HEK293 (cell line): ENCODE data around the gene KRTCAP2.

ENCODE experiments used
- BCL6B ChIP-seq: fragments of 450-650 bp; formaldehyde crosslinking; IDR thresholded peaks from 2 replicates; pipeline ENCODE4 v1.5.1; 2017; ENCODE audit warnings: missing biosample characterization, missing genetic modification characterization
- GLIS1 ChIP-seq: fragments of 450-650 bp; formaldehyde crosslinking; IDR thresholded peaks from 2 replicates; pipeline ENCODE4 v1.5.1; 2016; ENCODE audit warnings: missing biosample characterization, missing genetic modification characterization
- KLF1 ChIP-seq: fragments of 450-650 bp; formaldehyde crosslinking; IDR thresholded peaks from 2 replicates; pipeline ENCODE4 v1.5.1; 2016; ENCODE audit warnings: missing biosample characterization, missing genetic modification characterization
- KLF16 ChIP-seq: fragments of 450-650 bp; formaldehyde crosslinking; IDR thresholded peaks from 2 replicates; pipeline ENCODE4 v1.5.1; 2017; ENCODE audit warnings: missing biosample characterization, missing genetic modification characterization
- KLF17 ChIP-seq: fragments of 450-650 bp; formaldehyde crosslinking; IDR thresholded peaks from 2 replicates; pipeline ENCODE4 v1.5.1; 2016; ENCODE audit warnings: missing biosample characterization, missing genetic modification characterization
- SALL2 ChIP-seq: fragments of 450-650 bp; formaldehyde crosslinking; IDR thresholded peaks from 2 replicates; pipeline ENCODE4 v1.5.0; 2017; ENCODE audit warnings: missing biosample characterization, mild to moderate bottlenecking, missing genetic modification characterization, borderline replicate concordance
- SETDB1 ChIP-seq: IDR thresholded peaks from one replicate; pipeline ENCODE4 v1.6.1; 2017; ENCODE audit warnings: mild to moderate bottlenecking, low read length, moderate library complexity, mixed read lengths; ENCODE audit not compliant: insufficient read length
- WT1 ChIP-seq: fragments of 450-650 bp; formaldehyde crosslinking; IDR thresholded peaks from 2 replicates; pipeline ENCODE4 v1.5.1; 2016; ENCODE audit warnings: missing biosample characterization, missing genetic modification characterization
- YY2 ChIP-seq: fragments of 450-650 bp; formaldehyde crosslinking; IDR thresholded peaks from 2 replicates; pipeline ENCODE4 v1.5.1; 2016; ENCODE audit warnings: missing biosample characterization, missing genetic modification characterization
- ZBTB26 ChIP-seq: fragments of 450-650 bp; formaldehyde crosslinking; optimal IDR thresholded peaks from 2 replicates; pipeline ENCODE3; 2016; ENCODE audit warnings: missing biosample characterization, mild to moderate bottlenecking, missing genetic modification characterization
- ZBTB44 ChIP-seq: fragments of 450-650 bp; IDR thresholded peaks from 2 replicates; pipeline ENCODE4 v1.5.1; 2018; ENCODE audit warnings: missing biosample characterization, mild to moderate bottlenecking, missing genetic modification characterization
- ZBTB6 ChIP-seq: fragments of 450-650 bp; formaldehyde crosslinking; IDR thresholded peaks from 2 replicates; pipeline ENCODE4 v1.5.1; 2017; ENCODE audit warnings: missing biosample characterization, missing genetic modification characterization
- ZEB2 ChIP-seq: fragments of 450-650 bp; formaldehyde crosslinking; IDR thresholded peaks from 2 replicates; pipeline ENCODE4 v1.5.1; 2016; ENCODE audit warnings: missing biosample characterization, missing genetic modification characterization
- ZFHX2 ChIP-seq: fragments of 450-650 bp; formaldehyde crosslinking; conservative IDR thresholded peaks from 2 replicates; pipeline ENCODE4 v1.5.1; 2016; ENCODE audit warnings: missing biosample characterization, missing genetic modification characterization
- ZFP3 ChIP-seq: fragments of 450-650 bp; formaldehyde crosslinking; IDR thresholded peaks from 2 replicates; pipeline ENCODE4 v1.5.1; 2016; ENCODE audit warnings: low read depth, missing biosample characterization, missing genetic modification characterization
- ZFP41 ChIP-seq: fragments of 450-650 bp; formaldehyde crosslinking; IDR thresholded peaks from 2 replicates; pipeline ENCODE4 v1.5.1; 2016; ENCODE audit warnings: missing biosample characterization, missing genetic modification characterization, borderline replicate concordance
- ZNF112 ChIP-seq: fragments of 450-650 bp; formaldehyde crosslinking; IDR thresholded peaks from 2 replicates; pipeline ENCODE4 v1.5.0; 2017; ENCODE audit warnings: missing biosample characterization, missing genetic modification characterization
- ZNF146 ChIP-seq: fragments of 450-650 bp; formaldehyde crosslinking; IDR thresholded peaks from 2 replicates; pipeline ENCODE4 v1.5.1; 2016; ENCODE audit warnings: missing biosample characterization, missing genetic modification characterization
- ZNF157 ChIP-seq: fragments of 450-650 bp; formaldehyde crosslinking; IDR thresholded peaks from 2 replicates; pipeline ENCODE4 v1.5.1; 2016; ENCODE audit warnings: missing biosample characterization, missing genetic modification characterization
- ZNF239 ChIP-seq: fragments of 450-650 bp; formaldehyde crosslinking; IDR thresholded peaks from 2 replicates; pipeline ENCODE4 v1.5.1; 2016; ENCODE audit warnings: missing biosample characterization, missing genetic modification characterization
- ZNF292 ChIP-seq: fragments of 450-650 bp; formaldehyde crosslinking; IDR thresholded peaks from 2 replicates; pipeline ENCODE4 v1.5.1; 2016; ENCODE audit warnings: low read depth, missing biosample characterization, missing genetic modification characterization, borderline replicate concordance
- ZNF324 ChIP-seq: fragments of 450-650 bp; formaldehyde crosslinking; IDR thresholded peaks from 2 replicates; pipeline ENCODE4 v1.5.1; 2016; ENCODE audit warnings: missing biosample characterization, missing genetic modification characterization
- ZNF394 ChIP-seq: fragments of 450-650 bp; formaldehyde crosslinking; IDR thresholded peaks from 2 replicates; pipeline ENCODE4 v1.5.1; 2016; ENCODE audit warnings: missing biosample characterization, missing genetic modification characterization, mild to moderate bottlenecking, moderate library complexity, borderline replicate concordance
- ZNF416 ChIP-seq: fragments of 450-650 bp; formaldehyde crosslinking; IDR thresholded peaks from 2 replicates; pipeline ENCODE4 v1.5.1; 2016; ENCODE audit warnings: missing biosample characterization, missing genetic modification characterization
- ZNF433 ChIP-seq: fragments of 450-650 bp; formaldehyde crosslinking; IDR thresholded peaks from 2 replicates; pipeline ENCODE4 v1.5.1; 2016; ENCODE audit warnings: missing biosample characterization, missing genetic modification characterization, low read depth
- ZNF48 ChIP-seq: fragments of 450-650 bp; formaldehyde crosslinking; IDR thresholded peaks from 2 replicates; pipeline ENCODE4 v1.5.1; 2016; ENCODE audit warnings: missing biosample characterization, missing genetic modification characterization
- ZNF521 ChIP-seq: fragments of 450-650 bp; formaldehyde crosslinking; IDR thresholded peaks from 2 replicates; pipeline ENCODE4 v1.5.1; 2017; ENCODE audit warnings: missing biosample characterization, mild to moderate bottlenecking, missing genetic modification characterization
- ZNF548 ChIP-seq: fragments of 450-650 bp; formaldehyde crosslinking; IDR thresholded peaks from 2 replicates; pipeline ENCODE4 v1.5.1; 2016; ENCODE audit warnings: missing biosample characterization, missing genetic modification characterization
- ZNF596 ChIP-seq: fragments of 450-650 bp; IDR thresholded peaks from 2 replicates; pipeline ENCODE4 v1.5.0; 2018; ENCODE audit warnings: missing biosample characterization, mild to moderate bottlenecking, missing genetic modification characterization, moderate library complexity
- ZNF704 ChIP-seq: fragments of 450-650 bp; formaldehyde crosslinking; IDR thresholded peaks from 2 replicates; pipeline ENCODE4 v1.5.1; 2016; ENCODE audit warnings: missing biosample characterization, missing genetic modification characterization
- ZNF777 ChIP-seq: fragments of 450-650 bp; formaldehyde crosslinking; IDR thresholded peaks from 2 replicates; pipeline ENCODE4 v1.5.1; 2017; ENCODE audit warnings: missing biosample characterization, missing genetic modification characterization, borderline replicate concordance
- ZSCAN5A ChIP-seq: fragments of 450-650 bp; formaldehyde crosslinking; IDR thresholded peaks from 2 replicates; pipeline ENCODE4 v1.5.1; 2016; ENCODE audit warnings: missing biosample characterization, missing genetic modification characterization

KRTCAP2 gene

GRCh38 chr1:155193275-155193990 is 20.3 kb upstream of the KRTCAP2 start (continued):
- peak; percentile 61; the same call in 1 of the 2 replicates for TF ChIP-seq GLIS1 (tag by site-specific recombination)
- peak; percentile 66; the same call in 1 of the 2 replicates for TF ChIP-seq WT1 (tag by site-specific recombination)
- no peak for TF ChIP-seq ZNF521 (tag by site-specific recombination)
- no peak for TF ChIP-seq ZNF704 (tag by site-specific recombination)
- no peak for TF ChIP-seq KLF16 (tag by site-specific recombination)
- TF ChIP-seq ZNF239 (tag by site-specific recombination), result no peak
- no peak for TF ChIP-seq SETDB1
- TF ChIP-seq ZSCAN5A, result peak; percentile 70
- TF ChIP-seq ZNF48 (tag by site-specific recombination), result no peak
- TF ChIP-seq YY2, result no peak
- no peak; the same call in 1 of the 2 replicates for TF ChIP-seq KLF1 (tag by site-specific recombination)
- TF ChIP-seq ZEB2 (tag by site-specific recombination), result peak; percentile 83; the same call in 1 of the 2 replicates
- peak; percentile 97 for TF ChIP-seq KLF17 (tag by site-specific recombination)
- peak; percentile 2 for TF ChIP-seq ZBTB26 (tag by site-specific recombination)
- no peak; the same call in 1 of the 2 replicates for TF ChIP-seq ZFP3 (tag by site-specific recombination)
- peak; percentile 73; the same call in 1 of the 2 replicates for TF ChIP-seq ZNF324
- no peak for TF ChIP-seq ZFP41 (tag by site-specific recombination)
- no peak for TF ChIP-seq ZBTB44 (tag by site-specific recombination)
- peak; percentile 77; the same call in 1 of the 2 replicates for TF ChIP-seq ZNF777 (tag by site-specific recombination)
- TF ChIP-seq ZBTB6 (tag by site-specific recombination), result no peak
- TF ChIP-seq ZNF146 (tag by site-specific recombination), result no peak
- no peak for TF ChIP-seq ZNF157 (tag by site-specific recombination)
- TF ChIP-seq ZNF596 (tag by site-specific recombination), result no peak
- no peak for TF ChIP-seq ZNF292 (tag by site-specific recombination)
- TF ChIP-seq ZNF416 (tag by site-specific recombination), result no peak
- TF ChIP-seq ZNF433 (tag by site-specific recombination), result no peak
- peak; percentile 99 for TF ChIP-seq ZFHX2 (tag by site-specific recombination)
- no peak for TF ChIP-seq ZNF548 (tag by site-specific recombination)
- TF ChIP-seq ZNF112 (tag by site-specific recombination), result no peak
- no peak for TF ChIP-seq SALL2 (tag by site-specific recombination)
- no peak for TF ChIP-seq BCL6B
- no peak for TF ChIP-seq ZNF394 (tag by site-specific recombination)
